GM18951 (cell line): ENCODE measurements around the gene PLEKHA6.

Experiments used
- POLR2A ChIP-seq: IDR thresholded peaks from 4 replicates; pipeline ENCODE4 v1.6.1; 2011; ENCODE audit warnings: mild to moderate bottlenecking; ENCODE audit not compliant: insufficient read length, insufficient read depth; ENCODE audit errors: extremely low read depth
- in situ Hi-C: fragments of 300-500 bp; cut with MboI; formaldehyde crosslinking; loops from one replicate; pipeline ENCODE4 v1.12.0; 2022; ENCODE audit warnings: low sequenced_read_pairs, mixed read lengths, inconsistent platforms; ENCODE audit not compliant: unreplicated experiment

Gene PLEKHA6

DNA sequence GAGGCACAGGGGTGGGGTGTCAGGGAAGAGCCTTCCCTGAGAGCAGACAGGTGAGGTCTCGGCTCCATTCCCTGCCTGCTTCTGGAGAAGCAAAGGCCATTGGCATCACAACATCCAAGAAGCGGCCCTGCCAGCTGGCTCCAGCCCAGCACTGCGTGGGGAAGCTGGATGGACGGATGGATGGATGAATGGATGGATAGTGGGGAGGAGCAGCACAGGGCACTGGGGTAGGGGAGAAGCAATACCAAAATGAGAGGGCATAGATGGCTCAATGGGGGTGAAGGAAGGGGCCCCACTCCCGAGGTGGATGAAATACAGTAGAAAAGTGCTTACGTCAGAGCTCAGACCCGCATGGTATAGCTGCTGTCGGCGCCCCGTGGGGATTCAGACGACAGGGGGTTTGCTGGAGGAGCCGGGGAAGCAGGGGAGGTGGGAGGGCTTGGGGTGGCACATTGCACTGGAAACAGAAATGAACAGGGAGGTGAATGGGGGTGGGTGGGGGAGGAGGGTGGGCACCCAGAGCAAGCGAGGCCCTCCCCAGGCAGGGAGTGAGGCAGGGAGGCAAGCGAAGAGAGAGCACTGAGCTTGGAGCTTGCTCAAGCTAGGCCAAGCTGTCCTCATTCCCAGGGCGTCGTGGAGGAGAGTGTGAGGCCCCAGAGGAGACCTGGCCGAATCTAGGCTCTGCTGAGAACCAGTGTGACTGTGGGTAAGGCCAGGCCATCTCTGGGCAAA lies 136.4 kb downstream of the PLEKHA6 start:
- TF ChIP-seq POLR2A: no peak
- in situ Hi-C loops: no loop called here

DNA sequence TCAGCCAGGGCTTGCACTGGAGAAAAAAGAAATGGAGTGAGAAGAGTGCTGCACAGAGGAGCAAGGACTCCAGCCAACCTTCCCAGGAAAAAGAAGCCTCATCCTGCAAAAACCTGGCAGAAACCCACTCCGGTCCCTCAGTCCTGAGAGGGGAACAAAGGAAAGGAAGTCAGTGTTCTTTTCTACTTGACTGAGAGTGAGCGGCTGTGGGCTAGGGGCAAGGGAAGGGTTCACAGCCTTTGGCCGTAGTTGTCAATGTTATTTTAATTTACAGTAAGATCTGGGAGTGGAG lies 137.0 kb downstream of the PLEKHA6 start:
- in situ Hi-C loops: no loop called here
- TF ChIP-seq POLR2A: no peak

DNA sequence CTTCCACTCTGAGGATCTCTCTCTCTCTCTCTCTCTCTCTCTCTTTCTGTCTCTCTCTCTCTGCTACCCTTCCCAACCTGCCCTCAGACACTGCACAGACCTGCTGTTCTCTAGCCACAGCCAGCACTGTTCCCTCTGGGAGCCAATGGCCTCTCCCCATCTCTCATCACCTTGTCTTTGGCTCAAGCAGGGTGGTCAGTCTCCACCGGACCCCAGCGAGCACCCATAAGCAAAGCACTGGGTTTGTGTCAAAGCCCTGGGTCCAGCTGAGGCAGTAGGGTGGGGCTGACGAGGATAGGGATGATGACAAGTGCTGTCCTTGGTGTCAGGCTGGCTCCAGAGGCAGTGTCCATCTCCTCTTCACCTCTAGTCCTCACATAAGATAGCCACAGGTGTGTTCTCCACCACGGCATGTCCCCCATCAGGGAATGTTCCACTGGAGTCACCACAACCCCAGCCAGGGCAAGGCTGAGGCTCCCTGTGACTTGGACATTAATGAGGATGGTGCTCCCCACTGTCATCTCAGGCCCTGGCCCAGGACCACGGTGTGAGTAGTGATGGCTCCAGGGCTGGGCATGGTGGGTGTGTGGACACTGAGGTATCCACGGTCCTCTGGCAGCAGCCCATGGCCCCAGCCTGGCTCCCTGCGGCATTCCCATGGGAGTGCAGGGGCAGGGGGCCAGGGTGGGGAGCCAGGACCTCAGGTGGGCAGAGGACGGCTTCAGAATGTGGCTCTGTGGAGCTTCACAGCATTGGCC lies 137.5 kb downstream of the PLEKHA6 start:
- in situ Hi-C loops: no loop called here

DNA sequence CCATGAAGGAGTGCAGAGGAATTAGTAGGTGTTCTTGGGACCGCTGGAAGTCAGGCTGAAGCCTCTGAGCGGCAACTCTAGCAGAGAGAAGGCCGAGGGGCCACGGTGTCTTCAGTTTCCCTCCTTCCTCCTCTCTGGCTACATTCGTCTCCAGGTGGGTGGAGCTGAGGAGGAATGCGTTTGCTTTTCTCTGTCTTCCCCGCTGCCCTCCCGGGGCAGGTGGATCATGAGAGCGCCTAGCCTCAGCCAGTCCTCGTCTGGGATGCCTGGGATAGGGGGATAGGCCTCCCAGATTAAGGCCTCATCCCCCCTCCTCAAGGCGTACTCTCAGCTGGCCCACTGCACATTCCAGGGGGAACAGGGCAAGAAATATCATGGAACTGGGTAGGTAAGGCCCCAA lies 138.5 kb downstream of the PLEKHA6 start:
- in situ Hi-C loops: no loop called here
- TF ChIP-seq POLR2A: no peak

More for the DNA sequence above, 137.5 kb downstream of the PLEKHA6 start:
- TF ChIP-seq POLR2A: no peak

DNA sequence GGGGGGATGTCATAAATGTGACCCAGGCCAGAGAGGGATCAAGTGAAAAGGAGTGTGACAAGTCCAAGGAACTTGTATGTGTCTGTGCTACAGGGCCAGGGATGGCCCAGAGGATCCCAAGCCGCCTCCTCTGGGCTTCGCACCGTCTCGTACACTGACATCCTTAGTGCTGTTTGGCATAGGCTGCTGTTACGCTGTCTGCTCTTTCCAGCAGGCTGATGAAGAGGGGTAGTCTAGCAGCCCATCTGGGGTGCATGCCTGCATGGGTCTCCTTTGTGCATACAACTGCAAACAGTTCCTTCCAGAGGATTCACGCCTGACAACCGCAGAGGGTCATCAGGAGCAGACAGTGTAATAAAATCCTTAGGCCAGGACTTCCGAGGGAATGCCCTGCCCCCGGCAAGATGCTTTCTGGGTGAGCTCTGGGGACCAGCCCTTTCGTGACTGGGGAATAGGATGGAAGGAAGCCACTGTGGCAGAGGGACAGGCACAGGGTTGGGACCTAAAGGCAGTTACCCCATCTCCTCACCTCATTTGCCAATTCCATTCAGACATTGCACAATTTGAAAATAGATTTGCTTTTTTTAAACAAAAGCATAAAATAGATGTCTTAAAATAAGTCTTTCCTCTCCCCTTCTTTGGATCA lies 139.6 kb downstream of the PLEKHA6 start:
- TF ChIP-seq POLR2A: no peak
- in situ Hi-C loops: no loop called here

DNA sequence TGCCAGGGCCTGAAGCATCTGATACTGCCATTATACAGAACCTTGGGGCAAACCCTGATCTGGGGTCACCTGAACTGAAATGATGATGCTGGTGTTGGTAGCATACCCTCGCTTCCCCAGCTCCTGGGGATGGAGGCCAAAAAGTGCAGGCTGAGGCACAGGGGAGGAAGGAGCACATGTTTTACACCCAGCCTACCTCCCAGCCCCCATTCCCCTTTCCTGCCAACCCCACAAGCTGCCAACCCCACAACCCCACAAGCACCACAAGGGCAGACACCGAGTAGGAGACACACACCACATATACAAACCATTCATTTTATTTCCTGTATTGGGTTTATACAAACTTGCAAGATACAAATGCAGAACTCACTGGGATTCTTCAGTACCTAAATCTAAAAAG lies 141.2 kb downstream of the PLEKHA6 start:
- in situ Hi-C loops: no loop called here
- TF ChIP-seq POLR2A: no peak

DNA sequence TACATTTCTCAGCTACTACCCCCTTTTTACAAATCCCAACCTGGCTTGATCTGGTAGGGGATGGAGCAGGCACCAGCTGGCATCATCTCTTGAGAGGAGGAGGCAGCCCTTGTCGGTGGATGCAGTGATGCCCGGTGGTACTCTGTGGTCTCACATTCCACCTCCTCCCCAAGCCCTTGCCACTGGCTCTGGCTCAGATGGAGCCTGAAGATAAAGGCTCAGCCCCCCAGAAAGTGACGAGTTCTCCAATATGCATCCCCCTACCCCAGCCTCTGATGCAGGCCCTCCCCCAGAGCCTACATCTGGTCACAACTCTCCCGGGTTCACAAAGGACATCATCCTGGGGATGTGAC lies 142.1 kb downstream of the PLEKHA6 start:
- in situ Hi-C loops: no loop called here

DNA sequence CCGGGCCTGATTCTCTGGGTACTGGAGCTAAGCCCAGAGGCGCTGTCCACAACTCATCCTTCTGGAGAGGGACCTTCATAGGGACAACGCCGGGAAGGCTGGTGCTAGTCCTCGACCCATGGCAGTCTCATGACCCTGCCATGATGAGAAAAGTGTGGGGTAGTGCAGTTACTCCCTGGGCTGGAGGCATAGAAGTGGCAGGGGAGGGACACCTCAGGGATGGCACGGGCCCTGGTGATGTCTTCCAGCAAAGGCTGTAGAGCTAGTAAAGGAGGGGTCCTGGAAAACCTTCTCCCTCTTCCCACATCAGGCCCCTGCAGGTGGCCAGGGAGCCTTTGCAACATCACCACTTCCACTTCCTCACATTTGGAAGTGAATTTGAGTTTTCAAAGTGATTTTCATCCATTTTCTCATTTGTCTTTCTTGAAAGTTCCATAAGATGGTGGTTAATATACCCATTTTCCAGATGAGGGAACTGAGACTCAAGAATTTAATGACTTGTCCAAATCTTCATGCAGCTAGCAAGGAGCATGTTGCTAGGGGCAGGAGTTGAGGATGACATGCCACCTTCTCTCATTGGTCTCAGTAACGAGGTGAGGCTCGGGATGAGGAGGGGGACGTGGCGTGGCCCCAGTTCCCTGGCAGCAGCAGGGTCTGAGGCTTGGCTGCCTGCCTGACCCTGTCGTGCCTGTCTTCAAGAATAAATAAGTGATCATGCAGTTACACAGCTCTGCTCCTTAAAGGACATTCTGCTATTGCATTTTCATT lies 142.7 kb downstream of the PLEKHA6 start:
- no peak for TF ChIP-seq POLR2A
- in situ Hi-C loops: no loop called here

More for the DNA sequence above, 142.1 kb downstream of the PLEKHA6 start:
- TF ChIP-seq POLR2A: no peak

DNA sequence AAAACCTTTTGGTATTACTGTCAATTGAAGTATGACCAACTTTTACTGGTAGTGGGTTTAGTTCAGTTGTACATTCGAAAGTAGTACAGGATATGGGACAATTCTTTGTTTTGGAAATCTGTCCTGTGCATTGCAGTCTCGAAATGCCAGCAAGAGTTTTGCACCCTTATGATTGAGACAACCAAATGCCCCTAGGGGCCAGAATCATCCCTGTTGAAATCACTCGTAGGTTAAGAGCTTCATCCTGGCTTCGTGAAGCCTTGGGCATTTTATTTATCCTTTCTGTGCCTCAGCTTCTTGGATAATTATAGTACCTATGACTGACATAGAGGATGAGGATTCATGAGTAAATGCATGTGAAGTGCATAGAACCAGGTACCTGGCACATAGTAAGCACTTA lies 143.5 kb downstream of the PLEKHA6 start:
- in situ Hi-C loops: no loop called here
- no peak for TF ChIP-seq POLR2A

DNA sequence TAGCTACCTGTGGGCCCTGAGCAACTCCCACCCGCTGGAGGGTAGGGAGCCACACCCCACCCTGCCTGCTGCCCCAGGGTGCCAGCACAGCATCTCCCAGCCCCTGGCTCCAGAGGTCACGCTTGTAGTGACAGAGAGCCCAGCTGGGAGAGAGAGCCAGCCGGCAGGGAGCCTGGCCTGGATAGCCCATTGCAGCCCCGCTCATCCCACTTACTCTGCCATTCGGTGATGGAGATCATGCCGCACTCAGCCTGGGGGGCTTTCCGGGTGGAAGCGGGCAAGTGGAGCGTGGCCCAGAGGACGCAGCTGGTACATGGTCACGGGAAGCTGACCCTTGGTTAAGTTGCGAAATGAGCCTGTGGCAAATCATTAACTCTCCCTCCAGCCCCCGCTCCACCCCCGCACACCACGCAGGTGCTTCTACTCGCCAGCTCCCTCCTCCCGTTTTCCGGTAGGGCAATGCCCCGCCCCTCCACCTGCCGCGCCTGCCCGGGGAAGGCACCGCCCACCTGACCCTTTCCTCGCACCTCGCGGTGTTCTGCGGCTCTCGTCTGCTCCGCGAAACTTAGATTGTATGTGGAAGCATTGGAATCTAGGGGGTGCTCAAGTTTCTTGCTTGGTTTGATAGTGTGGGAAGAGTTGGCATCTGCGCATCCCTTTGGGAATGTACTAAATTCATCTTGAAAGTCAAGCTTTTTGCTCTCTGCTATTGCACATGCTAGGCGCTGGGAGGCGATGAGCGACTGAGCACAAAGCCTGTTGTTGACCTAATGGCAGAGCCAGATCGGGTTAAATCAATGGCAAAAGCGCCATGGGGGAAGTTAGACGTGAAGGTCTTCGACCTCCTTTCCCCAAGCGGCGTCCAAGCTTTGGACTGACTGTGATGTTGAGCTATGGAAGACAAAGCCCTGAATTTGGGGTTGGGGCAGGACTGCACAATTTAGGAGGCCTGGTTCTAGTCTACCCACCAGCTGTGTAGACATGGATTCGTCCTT lies 145.8 kb downstream of the PLEKHA6 start, which contains the start of gene GOLT1A:
Gene GOLT1A, minus strand, starts transcription at position 321 of the 995 bp plus-strand sequence. Its CDS starts 82 bp downstream, at position 239.
- in situ Hi-C loops: no loop called here
- no peak for TF ChIP-seq POLR2A

DNA sequence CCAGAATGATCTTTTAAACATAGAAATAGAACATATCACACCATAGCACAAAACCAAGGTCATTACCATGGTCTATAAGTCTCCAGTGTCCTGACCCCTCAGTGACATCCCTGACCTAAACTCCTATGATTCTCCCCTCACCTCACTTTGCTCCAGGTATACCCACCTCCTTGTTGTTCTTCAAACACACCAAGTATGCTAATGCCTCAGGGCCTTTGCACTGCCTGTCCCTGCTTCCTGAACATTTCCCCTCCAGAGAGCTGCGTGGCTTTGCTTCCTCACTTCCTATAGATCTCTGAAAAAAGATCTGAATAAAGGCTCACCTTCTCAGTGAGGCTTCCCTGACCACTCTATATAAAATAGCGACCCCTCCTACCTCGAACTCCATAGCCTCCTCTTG lies 147.0 kb downstream of the PLEKHA6 start:
- no peak for TF ChIP-seq POLR2A
- in situ Hi-C loops: no loop called here

DNA sequence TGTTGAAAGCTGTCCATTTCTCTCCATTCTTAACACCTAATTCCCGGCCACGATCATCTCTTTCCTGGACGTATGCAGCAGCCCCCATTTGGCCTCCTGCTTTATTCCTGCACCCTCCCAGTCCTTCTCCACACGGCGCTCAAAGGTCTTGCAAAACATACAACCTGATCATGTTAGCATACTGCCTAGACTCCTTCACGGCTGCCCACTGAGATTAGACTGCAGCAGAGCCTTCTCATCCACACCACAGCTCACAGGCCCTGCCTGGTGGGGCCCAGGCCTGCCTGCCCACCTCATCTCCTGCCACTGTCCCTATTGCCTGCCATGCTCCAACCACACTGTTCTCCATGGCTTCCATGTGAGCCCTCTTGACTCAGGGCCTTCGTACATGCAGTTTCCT lies 148.7 kb downstream of the PLEKHA6 start:
- no peak for TF ChIP-seq POLR2A

DNA sequence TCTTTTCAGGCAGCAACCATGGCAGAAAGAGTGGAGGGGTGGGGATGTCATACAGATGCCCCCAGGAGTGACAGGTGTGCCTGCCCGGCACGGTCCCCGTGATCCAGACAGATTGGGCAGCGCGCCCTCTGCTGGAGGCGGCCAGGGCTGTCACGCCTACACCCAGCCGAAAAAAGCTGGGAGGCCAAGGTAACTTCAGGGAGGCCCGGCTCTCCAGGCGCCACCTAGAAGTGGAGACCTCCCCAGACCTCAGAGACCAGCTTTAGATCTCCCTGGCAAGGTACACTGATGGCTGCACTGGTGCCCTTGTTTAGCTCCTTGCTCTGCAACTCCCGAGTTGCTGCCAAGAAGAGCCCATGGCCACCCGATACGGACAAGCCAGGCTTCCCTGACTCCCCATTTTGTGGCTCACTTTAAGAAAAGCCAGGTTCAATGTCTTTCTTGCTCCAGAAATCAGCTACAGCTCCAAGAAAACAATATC lies 152.6 kb downstream of the PLEKHA6 start:
- in situ Hi-C loops: no loop called here
- TF ChIP-seq POLR2A: no peak

More for the DNA sequence above, 148.7 kb downstream of the PLEKHA6 start:
- in situ Hi-C loops: no loop called here
